Skeletal muscle tissue (tissue), 4 donors: Measurements from ENCODE around the gene ENO3. TPM values are rescaled to one million over a fixed set of nuclear protein-coding genes. Genes with fewer than 3 reads are reported as not detected.
"Not testable (repeated sequence)": the region's sequence is repeated elsewhere in the genome, so short reads cannot be mapped to it uniquely, and the experiment has no call there.

Experiments used
- H3K27ac ChIP-seq: one replicate; pipeline ENCODE4 v1.7.0; 2013; ENCODE audit warnings: mild to moderate bottlenecking, low read depth, low read length, inconsistent platforms
- H3K27me3 ChIP-seq, 3 donors: one replicate each; pipeline ENCODE4 v1.7.0; 2013; ENCODE audit warnings: low read length in 3 of 3; ENCODE audit not compliant: control insufficient read depth in 3 of 3, insufficient read depth in 3 of 3
- H3K36me3 ChIP-seq, 3 donors: one replicate each; pipeline ENCODE4 v1.7.0; 2013; ENCODE audit warnings: low read length in 3 of 3; ENCODE audit not compliant: control insufficient read depth in 3 of 3, insufficient read depth in 3 of 3
- H3K4me1 ChIP-seq, 3 donors: one replicate each; pipeline ENCODE4 v1.7.0; 2013; ENCODE audit warnings: low read length in 3 of 3, mild to moderate bottlenecking in 3 of 3; ENCODE audit not compliant: control insufficient read depth in 3 of 3, insufficient read depth in 3 of 3
- H3K4me3 ChIP-seq, 3 donors: one replicate each; pipeline ENCODE4 v1.7.0; 2013; ENCODE audit warnings: low read length in 3 of 3
- H3K9ac ChIP-seq, 3 donors: one replicate each; pipeline ENCODE4 v1.7.0; 2013; ENCODE audit warnings: low read length in 3 of 3, mild to moderate bottlenecking in 3 of 3, moderate library complexity in 2 of 3, low read depth in 1 of 3
- H3K9me3 ChIP-seq, 3 donors: one replicate each; pipeline ENCODE4 v1.7.0; 2013; ENCODE audit warnings: low read length in 3 of 3; ENCODE audit not compliant: control insufficient read depth in 3 of 3
- total RNA-seq: library from RNA; depleted of rRNA; stranded (reverse); fragments of >200 nt; gene quantifications from one replicate; pipeline ENCODE4 v1.2.3, GENCODE V29; 2014
- donor health status: Osteomylitis.

The ENO3 gene
- total RNA-seq, 1 donor from 2014 or later, result 2,880 TPM

GRCh38 chr17:4919511-4920047 is 31.3 kb upstream of the ENO3 start:
- H3K9me3 ChIP-seq, result no peaks in the 10 kb centered on the region
- H3K36me3 ChIP-seq, result no peaks in the 10 kb centered on the region
- no peaks in the 10 kb centered on the region for H3K4me1 ChIP-seq
- no peaks in the 10 kb centered on the region for H3K27me3 ChIP-seq
- no peak overlapping the region for H3K27ac ChIP-seq
- no peak overlapping the region for H3K4me3 ChIP-seq
- no peak overlapping the region for H3K9ac ChIP-seq

GRCh38 chr17:4920351-4921048 is 30.4 kb upstream of the ENO3 start:
- no peaks in the 10 kb centered on the region for H3K27me3 ChIP-seq
- no peaks in the 10 kb centered on the region for H3K4me1 ChIP-seq
- no peak overlapping the region for H3K4me3 ChIP-seq
- no peak overlapping the region for H3K27ac ChIP-seq
- H3K36me3 ChIP-seq, result no peaks in the 10 kb centered on the region
- H3K9ac ChIP-seq, result no peak overlapping the region
- H3K9me3 ChIP-seq, result no peaks in the 10 kb centered on the region

- H3K4me1 ChIP-seq, result no peaks in the 10 kb centered on the region
- no peak overlapping the region for H3K27ac ChIP-seq
- H3K9ac ChIP-seq, result no peak overlapping the region
- H3K27me3 ChIP-seq, result no peaks in the 10 kb centered on the region
- H3K36me3 ChIP-seq, result no peaks in the 10 kb centered on the region
- H3K4me3 ChIP-seq, result no peak overlapping the region
- H3K9me3 ChIP-seq, result no peaks in the 10 kb centered on the region
These were observed 29.6 kb upstream of the ENO3 start for GRCh38 chr17:4921320-4921719.

- not testable (repeated sequence) for H3K27ac ChIP-seq, H3K4me3 ChIP-seq, H3K36me3 ChIP-seq, H3K9me3 ChIP-seq, H3K9ac ChIP-seq, H3K4me1 ChIP-seq, H3K27me3 ChIP-seq
These were observed 24.2 kb upstream of the ENO3 start for GRCh38 chr17:4926577-4927335.

GRCh38 chr17:4928881-4929280 is 22.0 kb upstream of the ENO3 start:
- H3K4me3 ChIP-seq, result no peak overlapping the region
- H3K36me3 ChIP-seq, result peaks cover 0 to 4% (median 3%) of the 10 kb centered on the region in 3 donors
- no peak overlapping the region for H3K27ac ChIP-seq
- no peaks in the 10 kb centered on the region for H3K9me3 ChIP-seq
- H3K4me1 ChIP-seq, result peaks cover under 1 to 3% (median under 1%) of the 10 kb centered on the region in 3 donors
- H3K9ac ChIP-seq, result no peak overlapping the region
- no peaks in the 10 kb centered on the region for H3K27me3 ChIP-seq

GRCh38 chr17:4931963-4932362 is 19.0 kb upstream of the ENO3 start, which contains the start of gene GP1BA:
GP1BA (plus strand) TSS chr17:4932277; CDS start chr17:4932605, 328 bp downstream.
- no peaks in the 10 kb centered on the region for H3K27me3 ChIP-seq
- H3K4me1 ChIP-seq, result peaks cover 24 to 28% (median 26%) of the 10 kb centered on the region in 3 donors
- H3K27ac ChIP-seq, result no peak within 1 kb of the TSS
- no peak within 1 kb of the TSS for H3K4me3 ChIP-seq
- peaks cover 5 to 14% (median 13%) of the 10 kb centered on the region in 3 donors for H3K36me3 ChIP-seq
- H3K9ac ChIP-seq, result no peak within 1 kb of the TSS
- no peaks in the 10 kb centered on the region for H3K9me3 ChIP-seq

GRCh38 chr17:4932756-4933155 is 18.2 kb upstream of the ENO3 start:
- Histone ChIP-seq H3K9me3 (no peaks in the 10 kb centered on the region), H3K4me1 (peaks cover 32 to 35% (median 34%) of the 10 kb centered on the region in 3 donors), H3K36me3 (peaks cover 12 to 22% (median 21%) of the 10 kb centered on the region in 3 donors), H3K4me3 (no peak overlapping the region), H3K9ac (no peak overlapping the region), H3K27me3 (no peaks in the 10 kb centered on the region), H3K27ac (no peak overlapping the region)

- Histone ChIP-seq H3K27me3 (no peaks in the 10 kb centered on the region), H3K36me3 (peaks cover 19 to 30% (median 29%) of the 10 kb centered on the region in 3 donors), H3K4me3 (no peak overlapping the region), H3K9me3 (no peaks in the 10 kb centered on the region), H3K4me1 (peaks cover 41 to 44% (median 43%) of the 10 kb centered on the region in 3 donors), H3K27ac (no peak overlapping the region), H3K9ac (peak overlapping the region in 1 of 3 donors; percentile 60)
These were observed 17.3 kb upstream of the ENO3 start for GRCh38 chr17:4933646-4934045.

- H3K9ac ChIP-seq, result peak overlapping the region; percentile 36 to 60 (median 58)
- no peak overlapping the region for H3K4me3 ChIP-seq
- no peaks in the 10 kb centered on the region for H3K27me3 ChIP-seq
- peaks cover 19 to 35% (median 30%) of the 10 kb centered on the region in 3 donors for H3K36me3 ChIP-seq
- no peak overlapping the region for H3K27ac ChIP-seq
- no peaks in the 10 kb centered on the region for H3K9me3 ChIP-seq
- peaks cover 48 to 52% (median 50%) of the 10 kb centered on the region in 3 donors for H3K4me1 ChIP-seq
These were observed 16.5 kb upstream of the ENO3 start for GRCh38 chr17:4934173-4934979.
